K562 (cell line): ENCODE data around the gene SEL1L. TPM values are rescaled to one million over a fixed set of nuclear protein-coding genes. Genes with fewer than 3 reads are reported as not detected.

Experiments used
- ATAC-seq: fragments of 200-7000 bp; cut with Tn5 transposase; 3 replicates; pipeline ENCODE4 v1.9.1; 2020; ENCODE audit warnings: moderate library complexity
- BruUV-seq: library from RNA; stranded (reverse); fragments of 400-500 nt; replicated peaks from 2 replicates; lab custom pipeline; 2021; lab: Mats Ljungman, UMichigan
- CTCF ChIA-PET: fragments of 300-600 bp; formaldehyde crosslinking; extraction: SDS; loops from one replicate; lab custom pipeline; 2021; ENCODE audit warnings: low intra/inter-chr PET ratio; lab: Yijun Ruan, JAX
- POLR2A ChIA-PET: fragments of 300-600, 350-650 bp; sonication (Branson Sonifier 250); formaldehyde crosslinking; extraction: SDS; loops from one replicate; lab custom pipeline; 2021; ENCODE audit warnings: antibody characterized with exemption, inconsistent platforms; lab: Yijun Ruan, JAX
- DNase-seq, 4 experiments: peaks; one replicate each; pipeline versions ENCODE4 v3.0.0 to v3.0.0-alpha.2; 2011 to 2018; ENCODE audit warnings: low spot score in 3 of 4, mixed read lengths in 3 of 4; ENCODE audit errors: extremely low read depth in 1 of 4
- FAIRE-seq: peaks from 2 replicates; lab custom pipeline; 2011; peaks lifted over from hg19 to GRCh38; lab: Jason Lieb, UNC
- H2AFZ ChIP-seq: 2 replicates; pipeline ENCODE4 v1.6.0; 2011; ENCODE audit warnings: low read depth, low read length, control low read depth, inconsistent platforms
- H3K27ac ChIP-seq: fragments of 200-600 bp; 3 replicates; pipeline ENCODE4 v1.8.0; 2011; ENCODE audit warnings: low read depth, mild to moderate bottlenecking, control low read depth, inconsistent platforms, low read length, moderate library complexity, mixed read lengths; ENCODE audit errors: extremely low read depth
- H3K27me3 ChIP-seq, 2 experiments: fragments of 300-600 bp in 1 of 2; 2 replicates in 1 of 2; 3 replicates in 1 of 2; pipeline versions ENCODE4 v1.6.0 to v1.8.0; 2011; ENCODE audit warnings: inconsistent platforms in 2 of 2, low read length in 2 of 2, mild to moderate bottlenecking in 1 of 2, mixed read lengths in 1 of 2, moderate library complexity in 1 of 2; ENCODE audit not compliant: control insufficient read depth in 2 of 2, insufficient read depth in 2 of 2
- H3K36me3 ChIP-seq: fragments of 300-600 bp; 3 replicates; pipeline ENCODE4 v1.8.0; 2011; ENCODE audit warnings: mild to moderate bottlenecking, low read length, inconsistent platforms; ENCODE audit not compliant: control insufficient read depth, insufficient read depth
- H3K4me1 ChIP-seq, 2 experiments: fragments of 200-600 bp in 1 of 2; replicated peaks in 1 of 2; 2 replicates in 1 of 2; 3 replicates in 1 of 2; pipeline versions ENCODE4 v1.5.1 to v1.8.0; 2011; ENCODE audit warnings: inconsistent platforms in 2 of 2, low read length in 2 of 2, mild to moderate bottlenecking in 1 of 2, mixed read lengths in 1 of 2, moderate library complexity in 1 of 2; ENCODE audit not compliant: control insufficient read depth in 2 of 2, insufficient read depth in 2 of 2
- H3K4me2 ChIP-seq: 2 replicates; pipeline ENCODE4 v1.6.1; 2011; ENCODE audit warnings: low read length, control low read depth, inconsistent platforms, mixed read lengths; ENCODE audit not compliant: insufficient read depth
- H3K4me3 ChIP-seq: fragments of 200-600 bp; sonication (generic), shearing (Covaris generic); 2 replicates; pipeline ENCODE4 v1.5.1; 2016; ENCODE audit warnings: control low read depth, inconsistent platforms
- H3K79me2 ChIP-seq: fragments of 200-600 bp; 3 replicates; pipeline ENCODE4 v1.8.0; 2011; ENCODE audit warnings: low read length, inconsistent platforms; ENCODE audit not compliant: control insufficient read depth, insufficient read depth
- H3K9ac ChIP-seq, 2 experiments: 2 replicates each; pipeline versions ENCODE4 v1.6.0 to v1.6.1; 2011; ENCODE audit warnings: low read depth in 2 of 2, low read length in 2 of 2, control low read depth in 1 of 2, inconsistent platforms in 1 of 2, mild to moderate bottlenecking in 1 of 2, mixed read lengths in 1 of 2; ENCODE audit not compliant: insufficient read depth in 1 of 2
- H3K9me1 ChIP-seq: one replicate; pipeline ENCODE4 v1.6.0; 2011; ENCODE audit warnings: inconsistent platforms, mild to moderate bottlenecking, low read length, moderate library complexity; ENCODE audit not compliant: control insufficient read depth, insufficient read depth
- H3K9me3 ChIP-seq: replicated peaks from 2 replicates; pipeline ENCODE4 v1.5.1; 2011; ENCODE audit warnings: low read depth, low read length, inconsistent platforms; ENCODE audit not compliant: control insufficient read depth, insufficient read depth
- H4K20me1 ChIP-seq: replicated peaks from 2 replicates; pipeline ENCODE4 v1.6.1; 2011; ENCODE audit warnings: low read length, inconsistent platforms, mixed read lengths; ENCODE audit not compliant: control insufficient read depth, insufficient read depth
- CBX5 ChIP-seq: IDR thresholded peaks from 2 replicates; pipeline ENCODE4 v1.6.1; 2014; ENCODE audit warnings: low read depth, borderline replicate concordance
- CBX8 ChIP-seq: fragments of 200-600 bp; sonication (generic); IDR thresholded peaks from 2 replicates; pipeline ENCODE4 v1.6.1; 2012; ENCODE audit warnings: borderline replicate concordance, mixed run types, low read depth, mild to moderate bottlenecking, moderate library complexity, mixed read lengths, low read length, control low read depth, inconsistent platforms; ENCODE audit not compliant: poor library complexity, severe bottlenecking; ENCODE audit errors: extremely low read depth
- ETV1 ChIP-seq: fragments of 450-650 bp; conservative IDR thresholded peaks from 2 replicates; pipeline ENCODE4 v1.6.1; 2016; ENCODE audit warnings: missing genetic modification characterization, control low read depth, low read depth, missing compliant biosample characterization
- FOXA3 ChIP-seq, 2 experiments: fragments of 450-650 bp in 1 of 2; sonication (generic) in 1 of 2; formaldehyde crosslinking; IDR thresholded peaks in 1 of 2; conservative IDR thresholded peaks in 1 of 2; 2 replicates each; pipeline versions ENCODE4 v1.4.0 to v1.8.0; 2020 to 2022; ENCODE audit warnings: mild to moderate bottlenecking in 2 of 2, missing genetic modification reagents in 1 of 2
- HNRNPL ChIP-seq: fragments of 200-400 bp; formaldehyde crosslinking; IDR thresholded peaks from 2 replicates; pipeline ENCODE4 v1.6.1; 2017; ENCODE audit warnings: low read depth, mild to moderate bottlenecking, low read length
- KAT2B ChIP-seq: IDR thresholded peaks from one replicate; pipeline ENCODE4 v1.6.1; 2012; ENCODE audit warnings: low read depth, mild to moderate bottlenecking, control low read depth, inconsistent platforms, low read length, moderate library complexity
- TARDBP ChIP-seq: fragments of 450-650 bp; IDR thresholded peaks from 2 replicates; pipeline ENCODE4 v1.6.1; 2016
- THAP12 ChIP-seq: fragments of 250-450 bp; sonication (Bioruptor Pico); IDR thresholded peaks from 2 replicates; pipeline ENCODE4 v1.9.0; 2021; ENCODE audit warnings: mild to moderate bottlenecking, inconsistent platforms
- ZBTB17 ChIP-seq: fragments of 450-650 bp; formaldehyde crosslinking; IDR thresholded peaks from 2 replicates; pipeline ENCODE4 v1.4.0; 2020; ENCODE audit warnings: mild to moderate bottlenecking
- ZNF165 ChIP-seq: fragments of 250-450 bp; sonication (Bioruptor Pico); IDR thresholded peaks from 2 replicates; pipeline ENCODE4 v1.4.0; 2020; ENCODE audit warnings: borderline replicate concordance
- WGBS: fragments of 100-300 bp; shearing (Covaris generic); methylation state at CpG from one replicate; pipeline ENCODE4 v1.1.6; 2016; ENCODE audit warnings: low coverage, mixed read lengths; ENCODE audit not compliant: insufficient coverage; ENCODE audit errors: missing lambda C conversion rate; 5-methylcytosine and 5-hydroxymethylcytosine counted together
- in situ Hi-C: fragments of 300-500 bp; cut with MboI; formaldehyde crosslinking; loops from 4 replicates; pipeline ENCODE4 v1.15.0; 2018; ENCODE audit warnings: inconsistent platforms, mixed read lengths
- intact Hi-C: fragments of 100-400 bp; cut with micrococcal nuclease; formaldehyde crosslinking; loops from 2 replicates; pipeline ENCODE4 v1.14.2; 2022
- polyA plus RNA-seq, 8 experiments: library from polyadenylated mRNA; depleted of rRNA in 4 of 8; stranded (reverse) in 5 of 8; unstranded in 3 of 8; fragments of >200 nt; fragmentation: Nextera tagmentation in 2 of 8; fragmentation: Illumina TruSeq in 1 of 8; extraction: Ambion mirVana in 2 of 8; extraction: Trizol in 1 of 8; gene quantifications; 2 replicates each; pipeline versions ENCODE4 v1.2.1 to v1.2.3, GENCODE V29; 2011 to 2014; ENCODE audit warnings: inconsistent platforms in 1 of 8, missing spikeins in 1 of 8
- total RNA-seq, 7 experiments: library from RNA; depleted of rRNA in 6 of 7; stranded (reverse); fragments of >200 nt in 6 of 7; fragmentation: Illumina TruSeq in 2 of 7; extraction: Trizol in 2 of 7; gene quantifications; 2 replicates each; pipeline versions ENCODE4 v1.2.1 to v1.2.3, GENCODE V29; 2011 to 2021; ENCODE audit warnings: low replicate concordance in 1 of 7
- TF ChIP-seq, protein P1 (sequence below): fragments of 250-450 bp; sonication (Bioruptor Pico); IDR thresholded peaks from 2 replicates; pipeline ENCODE4 v1.4.0; 2020
- TF ChIP-seq, protein P2 (sequence below): fragments of 450-650 bp; conservative IDR thresholded peaks from 2 replicates; pipeline ENCODE4 v1.6.1; 2016; ENCODE audit warnings: missing genetic modification characterization, low read depth, mild to moderate bottlenecking, control low read depth, missing compliant biosample characterization

The SEL1L gene
- total and polyA plus RNA-seq, 9 of the 15 experiments (the other 6 are each of a cell fraction or from before 2014, with no cell fraction given) = 7.7 to 21.1 (median 13.6) TPM

DNA sequence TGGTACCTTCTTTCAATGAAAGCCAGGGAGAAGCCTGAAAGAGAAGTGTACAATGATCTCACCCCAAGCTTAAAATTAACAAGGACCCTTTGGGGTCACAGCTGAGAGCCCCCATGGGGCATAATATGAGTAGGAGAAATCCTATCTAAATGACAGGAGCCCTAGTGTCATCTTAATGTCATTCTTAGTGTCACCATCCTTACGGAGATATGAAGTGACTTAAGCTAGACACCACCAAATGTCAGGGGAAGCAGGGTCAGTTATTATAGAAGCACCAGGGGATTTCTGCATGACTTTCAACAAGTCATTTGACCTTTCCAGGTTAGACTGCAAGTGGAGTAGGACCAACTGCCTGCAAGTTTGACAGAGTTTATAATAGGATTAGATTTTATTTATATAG is 104.6 kb downstream of the SEL1L start:
- H3K9ac ChIP-seq = peak overlapping the region in 1 of 2 experiments; percentile 74; a peak in 1 of 4 replicates
- H3K9me1 ChIP-seq = no peaks in the 10 kb centered on the region
- H3K4me1 ChIP-seq = peaks cover 23 to 74% of the 10 kb centered on the region in 2 experiments
- ChIA-PET POLR2A (interaction anchor here (0.7 to 2.9 kb wide), 6 partner anchors 9 to 1179 kb away, joined by 3 to 9 read pairs (median 5); partner anchors contain the start of gene GTF2A1), CTCF (no interaction called here)
- in situ Hi-C loops = no loop called here
- peak overlapping the region; percentile 90 for H3K27ac ChIP-seq
- intact Hi-C loops = loop anchor here (5.0 kb wide), 1 partner anchor 207 kb away; the partner anchor contains the start of gene GTF2A1
- no peak for DNase-seq
- 11% methylated on average over 1 of the region's 1 CpG for WGBS
- no peaks in the 10 kb centered on the region for H3K27me3 ChIP-seq
- no peak for ATAC-seq
- no peaks in the 10 kb centered on the region for H4K20me1 ChIP-seq
- FAIRE-seq = no peak
- H3K79me2 ChIP-seq = peaks cover 96% of the 10 kb centered on the region
- H3K4me2 ChIP-seq = peak overlapping the region; percentile 43; the same call in 1 of the 2 replicates
- no peak overlapping the region for H3K4me3 ChIP-seq
- peaks cover 52% of the 10 kb centered on the region for H3K36me3 ChIP-seq
- no peak overlapping the region for H2AFZ ChIP-seq
- H3K9me3 ChIP-seq = no peaks in the 10 kb centered on the region; the same call in 1 of the 2 replicates
- BruUV-seq = no TSS peak
- TF ChIP-seq ZBTB17 (CRISPR knock-in tag) (no peak), FOXA3 (CRISPR knock-in tag; conservative IDR thresholded peaks at IDR 0.05 in 1 of 2, IDR thresholded peaks at IDR 0.05 in 1 of 2) (no peak), ETV1 (no peak), KAT2B (no peak), TARDBP (no peak), CBX8 (no peak), ZNF165 (CRISPR knock-in tag) (no peak), HNRNPL (no peak), CBX5 (no peak), THAP12 (CRISPR knock-in tag) (no peak)
- TF ChIP-seq, protein P1, sequence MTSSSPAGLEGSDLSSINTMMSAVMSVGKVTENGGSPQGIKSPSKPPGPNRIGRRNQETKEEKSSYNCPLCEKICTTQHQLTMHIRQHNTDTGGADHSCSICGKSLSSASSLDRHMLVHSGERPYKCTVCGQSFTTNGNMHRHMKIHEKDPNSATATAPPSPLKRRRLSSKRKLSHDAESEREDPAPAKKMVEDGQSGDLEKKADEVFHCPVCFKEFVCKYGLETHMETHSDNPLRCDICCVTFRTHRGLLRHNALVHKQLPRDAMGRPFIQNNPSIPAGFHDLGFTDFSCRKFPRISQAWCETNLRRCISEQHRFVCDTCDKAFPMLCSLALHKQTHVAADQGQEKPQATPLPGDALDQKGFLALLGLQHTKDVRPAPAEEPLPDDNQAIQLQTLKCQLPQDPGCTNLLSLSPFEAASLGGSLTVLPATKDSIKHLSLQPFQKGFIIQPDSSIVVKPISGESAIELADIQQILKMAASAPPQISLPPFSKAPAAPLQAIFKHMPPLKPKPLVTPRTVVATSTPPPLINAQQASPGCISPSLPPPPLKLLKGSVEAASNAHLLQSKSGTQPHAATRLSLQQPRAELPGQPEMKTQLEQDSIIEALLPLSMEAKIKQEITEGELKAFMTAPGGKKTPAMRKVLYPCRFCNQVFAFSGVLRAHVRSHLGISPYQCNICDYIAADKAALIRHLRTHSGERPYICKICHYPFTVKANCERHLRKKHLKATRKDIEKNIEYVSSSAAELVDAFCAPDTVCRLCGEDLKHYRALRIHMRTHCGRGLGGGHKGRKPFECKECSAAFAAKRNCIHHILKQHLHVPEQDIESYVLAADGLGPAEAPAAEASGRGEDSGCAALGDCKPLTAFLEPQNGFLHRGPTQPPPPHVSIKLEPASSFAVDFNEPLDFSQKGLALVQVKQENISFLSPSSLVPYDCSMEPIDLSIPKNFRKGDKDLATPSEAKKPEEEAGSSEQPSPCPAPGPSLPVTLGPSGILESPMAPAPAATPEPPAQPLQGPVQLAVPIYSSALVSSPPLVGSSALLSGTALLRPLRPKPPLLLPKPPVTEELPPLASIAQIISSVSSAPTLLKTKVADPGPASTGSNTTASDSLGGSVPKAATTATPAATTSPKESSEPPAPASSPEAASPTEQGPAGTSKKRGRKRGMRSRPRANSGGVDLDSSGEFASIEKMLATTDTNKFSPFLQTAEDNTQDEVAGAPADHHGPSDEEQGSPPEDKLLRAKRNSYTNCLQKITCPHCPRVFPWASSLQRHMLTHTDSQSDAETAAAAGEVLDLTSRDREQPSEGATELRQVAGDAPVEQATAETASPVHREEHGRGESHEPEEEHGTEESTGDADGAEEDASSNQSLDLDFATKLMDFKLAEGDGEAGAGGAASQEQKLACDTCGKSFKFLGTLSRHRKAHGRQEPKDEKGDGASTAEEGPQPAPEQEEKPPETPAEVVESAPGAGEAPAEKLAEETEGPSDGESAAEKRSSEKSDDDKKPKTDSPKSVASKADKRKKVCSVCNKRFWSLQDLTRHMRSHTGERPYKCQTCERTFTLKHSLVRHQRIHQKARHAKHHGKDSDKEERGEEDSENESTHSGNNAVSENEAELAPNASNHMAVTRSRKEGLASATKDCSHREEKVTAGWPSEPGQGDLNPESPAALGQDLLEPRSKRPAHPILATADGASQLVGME = no peak
- TF ChIP-seq, protein P2, sequence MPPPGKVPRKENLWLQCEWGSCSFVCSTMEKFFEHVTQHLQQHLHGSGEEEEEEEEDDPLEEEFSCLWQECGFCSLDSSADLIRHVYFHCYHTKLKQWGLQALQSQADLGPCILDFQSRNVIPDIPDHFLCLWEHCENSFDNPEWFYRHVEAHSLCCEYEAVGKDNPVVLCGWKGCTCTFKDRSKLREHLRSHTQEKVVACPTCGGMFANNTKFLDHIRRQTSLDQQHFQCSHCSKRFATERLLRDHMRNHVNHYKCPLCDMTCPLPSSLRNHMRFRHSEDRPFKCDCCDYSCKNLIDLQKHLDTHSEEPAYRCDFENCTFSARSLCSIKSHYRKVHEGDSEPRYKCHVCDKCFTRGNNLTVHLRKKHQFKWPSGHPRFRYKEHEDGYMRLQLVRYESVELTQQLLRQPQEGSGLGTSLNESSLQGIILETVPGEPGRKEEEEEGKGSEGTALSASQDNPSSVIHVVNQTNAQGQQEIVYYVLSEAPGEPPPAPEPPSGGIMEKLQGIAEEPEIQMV (tag) = no peak
